Peyer's patch (tissue), 4 donors: ENCODE measurements around the gene PCBP3. TPM values are rescaled to one million over a fixed set of nuclear protein-coding genes. Genes with fewer than 3 reads are reported as not detected.
"Not testable (repeated sequence)": the region's sequence is repeated elsewhere in the genome, so short reads cannot be mapped to it uniquely, and the experiment has no call there.

Experiments used
- DNase-seq, 3 donors: peaks; one replicate each; pipeline ENCODE4 v3.0.0-alpha.2; 2017 to 2019
- H3K27ac ChIP-seq, 4 donors: fragments of 200-600 bp; sonication (generic); one replicate each; pipeline ENCODE4 v1.5.1; 2016 to 2019
- H3K27me3 ChIP-seq, 2 donors: fragments of 200-600 bp; sonication (generic); one replicate each; pipeline ENCODE4 v1.5.1; 2019
- H3K36me3 ChIP-seq, 3 donors: fragments of 200-600 bp; sonication (generic); one replicate each; pipeline ENCODE4 v1.5.1; 2016 to 2019
- H3K4me1 ChIP-seq, 4 donors: fragments of 200-600 bp; sonication (generic); one replicate each; pipeline ENCODE4 v1.5.1; 2016 to 2019
- H3K4me3 ChIP-seq, 4 donors: fragments of 200-600 bp; sonication (generic); 1 replicate in 3 of 4; 2 replicates in 1 of 4; pipeline ENCODE4 v1.5.1; 2016 to 2019; ENCODE audit warnings: mild to moderate bottlenecking in 1 of 4
- H3K9me3 ChIP-seq, 4 donors: fragments of 200-600 bp; sonication (generic); one replicate each; pipeline ENCODE4 v1.5.1; 2016 to 2019; ENCODE audit warnings: mild to moderate bottlenecking in 1 of 4
- CTCF ChIP-seq, 6 experiments: fragments of 450-650 bp in 4 of 6; fragments of 200-600 bp in 2 of 6; sonication (generic) in 1 of 6; IDR thresholded peaks; one replicate each; pipeline ENCODE4 v1.5.1; 2017 to 2019; ENCODE audit warnings: antibody characterized with exemption in 6 of 6, mild to moderate bottlenecking in 3 of 6, moderate library complexity in 1 of 6
- POLR2A ChIP-seq, 2 donors: fragments of 450-650 bp; IDR thresholded peaks; one replicate each; pipeline ENCODE4 v1.5.1; 2017; ENCODE audit warnings: antibody characterized with exemption in 2 of 2, mild to moderate bottlenecking in 2 of 2, moderate library complexity in 2 of 2
- total RNA-seq, 4 donors: library from RNA; depleted of rRNA; stranded (reverse); fragments of >200 nt; gene quantifications; one replicate each; pipeline ENCODE4 v1.1.0, GENCODE V29; 2016

PCBP3 gene
- total RNA-seq, 4 donors from 2014 or later: 1.1 to 6.0 (median 4.4) TPM; not detected in 1

- Histone ChIP-seq H3K36me3 (no peaks in the 10 kb centered on the region), H3K27me3 (no peaks in the 10 kb centered on the region), H3K4me3 (no peak overlapping the region), H3K4me1 (no peaks in the 10 kb centered on the region), H3K9me3 (no peaks in the 10 kb centered on the region), H3K27ac (no peak overlapping the region)
- DNase-seq: no peak
- TF ChIP-seq CTCF (IDR thresholded peaks at IDR 0.05) (no peak), POLR2A (IDR thresholded peaks at IDR 0.05) (no peak)
These were observed 161.8 kb downstream of the PCBP3 start for GRCh38 chr21:45805321-45805720.

GRCh38 chr21:45806042-45806441 lies 162.5 kb downstream of the PCBP3 start:
- Histone ChIP-seq H3K9me3 (no peaks in the 10 kb centered on the region), H3K4me3 (no peak overlapping the region), H3K27me3 (no peaks in the 10 kb centered on the region), H3K36me3 (no peaks in the 10 kb centered on the region), H3K4me1 (no peaks in the 10 kb centered on the region), H3K27ac (no peak overlapping the region)
- TF ChIP-seq POLR2A (IDR thresholded peaks at IDR 0.05): no peak
- TF ChIP-seq CTCF (IDR thresholded peaks at IDR 0.05): no peak
- DNase-seq: no peak

- not testable (repeated sequence) for H3K4me3 ChIP-seq, H3K36me3 ChIP-seq, H3K27ac ChIP-seq, H3K27me3 ChIP-seq, H3K4me1 ChIP-seq, DNase-seq, H3K9me3 ChIP-seq
These were observed 165.1 kb downstream of the PCBP3 start for GRCh38 chr21:45808663-45809062.

GRCh38 chr21:45809421-45809820 lies 165.9 kb downstream of the PCBP3 start:
- no peaks in the 10 kb centered on the region for H3K27me3 ChIP-seq
- DNase-seq: no peak
- no peak overlapping the region for H3K4me3 ChIP-seq

GRCh38 chr21:45811136-45811535 lies 167.6 kb downstream of the PCBP3 start:
- TF ChIP-seq CTCF (IDR thresholded peaks at IDR 0.05) (no peak), POLR2A (IDR thresholded peaks at IDR 0.05) (no peak)
- Histone ChIP-seq H3K27ac (no peak overlapping the region), H3K4me1 (no peaks in the 10 kb centered on the region), H3K4me3 (no peak overlapping the region), H3K9me3 (no peaks in the 10 kb centered on the region), H3K36me3 (no peaks in the 10 kb centered on the region), H3K27me3 (no peaks in the 10 kb centered on the region)
- no peak for DNase-seq

More at GRCh38 chr21:45809421-45809820, 165.9 kb downstream of the PCBP3 start:
- TF ChIP-seq POLR2A (IDR thresholded peaks at IDR 0.05): no peak
- no peaks in the 10 kb centered on the region for H3K36me3 ChIP-seq
- no peak overlapping the region for H3K27ac ChIP-seq
- no peaks in the 10 kb centered on the region for H3K9me3 ChIP-seq
- no peaks in the 10 kb centered on the region for H3K4me1 ChIP-seq

GRCh38 chr21:45814210-45814940 lies 170.8 kb downstream of the PCBP3 start:
- DNase-seq, H3K9me3 ChIP-seq, H3K36me3 ChIP-seq, H3K4me1 ChIP-seq, H3K27ac ChIP-seq, H3K27me3 ChIP-seq, H3K4me3 ChIP-seq: not testable (repeated sequence)

- H3K36me3 ChIP-seq, H3K9me3 ChIP-seq, H3K4me1 ChIP-seq, DNase-seq, H3K27ac ChIP-seq, H3K27me3 ChIP-seq, H3K4me3 ChIP-seq: not testable (repeated sequence)
These were observed 172.3 kb downstream of the PCBP3 start for GRCh38 chr21:45815781-45816180.

GRCh38 chr21:45816794-45817193 lies 173.3 kb downstream of the PCBP3 start:
- no peak for TF ChIP-seq POLR2A (IDR thresholded peaks at IDR 0.05)
- no peak for TF ChIP-seq CTCF (IDR thresholded peaks at IDR 0.05)
- H3K9me3 ChIP-seq: no peaks in the 10 kb centered on the region
- H3K36me3 ChIP-seq: no peaks in the 10 kb centered on the region
- H3K27me3 ChIP-seq: no peaks in the 10 kb centered on the region
- DNase-seq: no peak
- no peak overlapping the region for H3K27ac ChIP-seq
- H3K4me3 ChIP-seq: no peak overlapping the region
- H3K4me1 ChIP-seq: no peaks in the 10 kb centered on the region
